Hematopoietic multipotent progenitor cell treated with erythropoietin and hydrocortisone succinate and interleukin-3 and kit ligand, for 17 days (in vitro differentiated cells): Measurements from ENCODE around the gene SCAMP2.
"Not testable (repeated sequence)": the region's sequence is repeated elsewhere in the genome, so short reads cannot be mapped to it uniquely, and the experiment has no call there.

Source experiments
- DNase-seq: peaks from one replicate; pipeline ENCODE4 v3.0.0-alpha.2; 2015; ENCODE audit warnings: low spot score

Gene SCAMP2

DNA sequence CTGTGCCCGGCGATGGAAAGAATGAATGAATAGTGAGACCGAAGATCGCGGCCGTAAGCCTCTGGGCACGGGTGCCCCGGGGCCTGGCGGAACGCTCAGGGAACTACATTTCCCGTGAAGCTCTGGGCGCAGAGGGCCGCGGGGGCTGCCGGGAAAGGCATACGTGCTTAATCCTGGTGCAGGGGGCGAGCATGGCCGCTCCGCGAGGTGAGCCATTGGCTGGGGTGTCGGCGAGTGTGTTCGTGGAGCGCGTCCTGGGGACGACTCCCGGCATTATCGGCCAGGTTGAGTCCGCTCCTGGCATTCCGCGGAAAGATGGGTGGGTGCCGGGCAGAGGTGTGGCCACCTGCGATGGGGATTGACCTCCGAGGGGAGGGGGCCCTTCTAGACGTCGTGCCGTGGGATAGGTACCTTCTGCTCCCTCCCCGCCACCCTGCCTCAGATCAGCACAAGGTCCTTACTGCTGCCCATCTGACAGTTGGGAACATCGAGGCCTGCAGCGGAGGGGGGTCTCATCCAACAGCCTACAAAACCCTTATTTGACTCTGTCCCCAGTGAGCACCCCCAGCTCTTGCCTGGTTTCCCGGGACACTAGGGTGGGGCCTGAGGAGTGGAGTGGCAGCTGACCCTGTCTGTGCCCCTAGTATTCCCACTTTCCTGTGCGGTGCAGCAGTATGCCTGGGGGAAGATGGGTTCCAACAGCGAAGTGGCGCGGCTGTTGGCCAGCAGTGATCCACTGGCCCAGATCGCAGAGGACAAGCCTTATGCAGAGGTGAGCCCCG lies 16.9 kb upstream of the SCAMP2 start, which contains the start of gene MPI:
Gene MPI, plus strand, starts transcription at position 160 of the 782 bp plus-strand sequence. Its CDS starts 32 bp downstream, at position 192.
- DNase-seq, result peak; percentile 66

DNA sequence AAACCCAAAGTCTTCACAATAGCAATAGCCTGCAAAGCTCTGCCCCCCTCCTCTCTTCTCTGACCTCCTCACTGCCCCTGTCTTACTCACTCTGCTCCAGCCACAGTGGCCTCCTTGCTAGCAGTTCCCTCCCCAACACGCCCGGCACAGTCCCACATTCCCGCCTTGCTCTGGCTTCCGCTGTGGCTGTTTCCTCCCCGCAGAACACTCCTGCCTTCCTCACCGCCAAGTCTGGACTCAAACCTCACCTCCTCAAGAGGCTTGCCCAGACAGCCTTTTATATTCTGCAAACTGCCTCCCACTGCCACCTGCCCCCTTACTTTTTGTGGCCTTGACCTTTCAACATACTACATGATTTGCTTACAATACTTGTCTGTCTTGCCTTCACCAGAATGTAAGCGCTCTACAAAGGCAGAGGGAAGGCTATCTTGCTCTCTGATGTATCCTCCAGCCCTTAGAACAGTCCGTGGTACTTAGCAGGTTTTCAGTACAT lies 16.3 kb upstream of the SCAMP2 start:
- DNase-seq, result no peak

DNA sequence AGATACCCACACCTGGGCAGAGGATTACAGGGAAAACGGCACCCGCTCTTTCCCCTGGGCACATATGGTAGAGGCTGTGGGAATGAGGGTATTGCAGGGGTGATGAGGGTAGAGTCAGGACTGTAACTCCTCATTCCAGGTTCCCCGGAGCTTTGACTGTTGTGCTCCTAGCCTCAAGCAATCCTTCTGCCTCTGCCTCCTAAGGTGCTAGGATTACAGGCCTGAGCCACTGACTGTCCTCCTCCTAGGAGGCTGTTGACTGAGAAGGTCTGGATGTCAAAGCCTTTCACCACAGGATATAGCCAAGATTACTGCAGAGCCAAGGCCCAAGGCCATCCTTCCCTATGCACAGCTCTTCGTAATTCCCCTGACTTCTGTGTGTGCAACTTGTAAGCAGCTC lies 15.6 kb upstream of the SCAMP2 start:
- DNase-seq, result no peak

DNA sequence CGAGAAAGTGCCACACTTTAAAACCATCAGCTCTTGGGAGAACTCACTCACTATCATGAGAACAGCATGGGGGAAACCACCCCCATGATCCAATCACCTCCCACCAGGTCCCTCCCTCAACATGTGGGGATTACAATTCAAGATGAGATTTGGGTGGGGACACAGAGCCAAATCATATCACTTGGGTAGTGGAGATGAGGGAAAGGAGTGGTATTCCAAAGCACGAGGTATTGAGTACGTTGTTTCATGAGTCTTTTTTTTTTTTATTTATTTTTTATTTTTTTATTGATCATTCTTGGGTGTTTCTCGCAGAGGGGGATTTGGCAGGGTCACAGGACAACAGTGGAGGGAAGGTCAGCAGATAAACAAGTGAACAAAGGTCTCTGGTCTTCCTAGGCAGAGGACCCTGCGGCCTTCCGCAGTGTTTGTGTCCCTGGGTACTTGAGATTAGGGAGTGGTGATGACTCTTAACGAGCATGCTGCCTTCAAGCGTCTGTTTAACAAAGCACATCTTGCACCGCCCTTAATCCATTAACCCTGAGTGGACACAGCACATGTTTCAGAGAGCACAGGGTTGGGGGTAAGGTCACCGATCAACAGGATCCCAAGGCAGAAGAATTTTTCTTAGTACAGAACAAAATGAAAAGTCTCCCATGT lies 14.5 kb upstream of the SCAMP2 start:
- not testable (repeated sequence) for DNase-seq

DNA sequence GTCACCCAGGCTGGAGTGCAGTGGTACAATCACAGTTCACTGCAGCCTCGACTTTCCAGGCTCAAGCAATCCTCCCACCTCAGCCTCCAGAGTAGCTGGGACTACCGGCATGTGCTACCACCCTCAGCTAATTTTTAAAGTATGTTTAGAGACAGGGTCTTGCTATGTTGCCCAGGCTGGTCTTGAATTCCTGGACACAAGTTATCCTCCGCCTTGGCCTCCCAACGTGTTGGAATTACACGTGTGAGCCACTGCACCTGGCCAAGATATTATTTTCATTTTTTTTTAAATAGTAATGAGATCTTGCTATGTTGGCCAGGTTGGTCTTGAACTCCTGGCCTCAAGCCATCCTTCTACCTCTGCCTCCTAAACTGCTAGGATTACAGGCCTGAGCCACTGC lies 12.3 kb upstream of the SCAMP2 start:
- no peak for DNase-seq

DNA sequence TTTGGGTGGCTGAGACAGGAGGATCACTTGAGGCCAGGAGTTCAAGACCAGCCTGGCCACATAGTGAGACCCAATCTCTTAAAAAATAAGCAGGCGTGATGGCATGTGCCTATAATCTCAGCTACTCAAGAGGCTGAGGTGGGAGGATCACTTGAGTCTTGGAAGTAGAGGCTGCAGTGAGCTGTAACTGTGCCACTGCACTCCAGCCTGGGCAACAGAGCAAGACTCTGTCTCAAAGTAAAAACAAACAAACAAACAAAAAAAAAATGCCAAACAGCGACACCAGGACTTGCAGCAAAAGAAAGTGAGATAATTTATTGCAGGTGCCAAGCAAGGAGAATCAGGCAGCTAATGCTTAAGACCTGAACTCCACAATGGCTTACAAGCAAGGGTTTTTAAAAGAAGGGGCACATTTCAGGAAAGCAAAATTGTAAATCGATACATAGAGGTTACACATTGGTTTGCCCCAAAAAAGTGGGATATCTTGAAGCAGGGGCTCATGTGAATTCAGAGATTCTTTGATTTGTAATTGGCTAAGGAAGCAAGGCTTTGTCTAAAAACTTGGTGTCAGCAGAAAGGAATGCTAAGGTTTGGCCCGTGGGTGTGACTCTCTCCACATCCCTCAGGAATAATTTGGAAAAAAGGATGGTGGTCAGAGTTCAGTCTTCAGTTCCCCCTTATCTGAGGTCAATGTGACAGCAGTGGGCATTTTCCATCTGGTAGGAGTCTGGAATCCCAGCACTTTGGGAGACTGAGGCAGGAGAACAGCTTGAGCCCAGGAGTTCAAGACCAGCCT lies 11.5 kb upstream of the SCAMP2 start:
- no peak for DNase-seq

DNA sequence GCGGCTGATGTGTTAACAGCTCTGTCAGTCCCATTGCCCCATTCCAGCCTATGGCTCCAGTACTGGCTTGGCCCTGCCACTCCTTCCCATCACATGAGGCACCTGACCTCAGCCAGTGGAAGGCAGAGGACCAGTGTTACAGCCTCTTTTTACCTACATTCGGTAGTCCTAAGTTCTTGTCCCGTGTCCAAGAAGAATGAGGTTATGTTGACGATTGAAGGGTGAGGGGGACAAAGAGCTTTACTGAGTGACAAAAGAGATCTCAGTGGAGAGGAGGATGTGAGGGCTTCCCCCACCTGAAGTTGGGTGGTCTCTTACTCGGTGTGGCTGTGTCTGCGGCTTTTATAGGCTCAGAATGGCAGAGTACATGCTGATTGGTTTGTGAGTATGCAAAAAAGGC lies 9.4 kb upstream of the SCAMP2 start:
- no peak for DNase-seq

DNA sequence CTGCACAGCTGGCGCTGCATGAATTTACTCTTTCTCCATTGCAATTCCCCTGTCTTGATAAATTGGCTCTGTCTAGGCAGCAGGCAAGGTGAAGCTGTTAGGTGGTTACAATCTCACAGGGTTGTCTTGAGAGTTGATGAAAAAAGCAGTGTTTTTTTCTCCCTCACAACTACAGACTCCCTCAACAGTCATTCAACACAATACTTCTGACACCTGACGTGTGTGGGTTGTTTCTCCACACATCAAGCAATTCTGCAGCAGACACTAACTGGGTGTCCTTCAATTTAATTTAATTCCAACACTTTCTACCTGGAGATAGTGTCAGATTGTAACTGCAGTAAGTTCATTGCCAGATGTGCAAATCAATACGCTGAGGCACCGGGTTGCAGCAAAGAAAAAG lies 5.1 kb upstream of the SCAMP2 start:
- DNase-seq, result no peak

DNA sequence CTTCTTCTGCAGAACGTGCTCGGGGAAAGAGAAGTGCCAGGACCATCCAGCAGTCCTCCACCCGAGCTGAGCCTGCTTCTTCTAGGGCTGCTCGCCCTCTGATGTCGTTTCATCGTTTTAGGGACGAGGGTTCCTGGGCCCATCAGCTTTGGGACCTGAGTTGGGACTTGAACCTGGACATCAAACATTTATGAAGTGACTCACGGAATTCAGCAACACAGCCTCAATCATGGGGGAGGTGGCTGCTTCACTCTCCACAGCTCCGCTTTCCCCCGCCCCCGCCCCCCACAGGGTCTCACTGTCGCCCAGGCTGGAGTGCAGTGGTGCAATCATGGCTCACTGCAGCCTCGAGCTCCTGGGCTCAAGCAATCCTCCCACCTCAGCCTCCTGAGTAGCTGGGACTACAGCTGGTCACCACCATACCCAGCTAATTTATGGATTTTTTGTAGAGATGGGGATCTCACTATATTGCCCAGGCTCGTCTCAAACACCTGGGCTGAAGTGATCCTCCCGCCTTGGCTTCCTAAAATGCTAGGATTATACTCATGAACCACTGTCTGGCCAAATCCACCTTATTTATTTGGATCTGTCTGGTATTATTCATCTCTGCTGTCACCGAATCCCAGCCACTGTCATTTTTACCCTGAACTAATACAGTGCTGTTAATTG lies 725 bp upstream of the SCAMP2 start:
- no peak for DNase-seq

DNA sequence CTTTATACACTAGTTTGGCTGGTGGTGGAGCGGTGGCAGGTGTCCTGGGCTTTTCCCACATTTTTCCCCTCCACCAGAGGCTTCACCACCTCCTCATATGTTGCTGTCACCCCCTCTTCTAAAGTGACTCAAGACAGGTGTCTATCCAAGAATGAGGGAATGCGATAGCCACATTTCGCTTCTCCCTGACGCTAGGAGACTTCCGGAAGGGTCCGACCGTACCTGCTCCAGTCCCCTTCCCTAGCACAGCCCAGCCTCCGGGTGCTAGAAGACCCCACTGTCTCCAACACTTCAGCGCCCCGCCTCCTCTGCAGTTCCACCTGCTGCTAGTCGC lies 496 bp downstream of the SCAMP2 start:
- no peak for DNase-seq

DNA sequence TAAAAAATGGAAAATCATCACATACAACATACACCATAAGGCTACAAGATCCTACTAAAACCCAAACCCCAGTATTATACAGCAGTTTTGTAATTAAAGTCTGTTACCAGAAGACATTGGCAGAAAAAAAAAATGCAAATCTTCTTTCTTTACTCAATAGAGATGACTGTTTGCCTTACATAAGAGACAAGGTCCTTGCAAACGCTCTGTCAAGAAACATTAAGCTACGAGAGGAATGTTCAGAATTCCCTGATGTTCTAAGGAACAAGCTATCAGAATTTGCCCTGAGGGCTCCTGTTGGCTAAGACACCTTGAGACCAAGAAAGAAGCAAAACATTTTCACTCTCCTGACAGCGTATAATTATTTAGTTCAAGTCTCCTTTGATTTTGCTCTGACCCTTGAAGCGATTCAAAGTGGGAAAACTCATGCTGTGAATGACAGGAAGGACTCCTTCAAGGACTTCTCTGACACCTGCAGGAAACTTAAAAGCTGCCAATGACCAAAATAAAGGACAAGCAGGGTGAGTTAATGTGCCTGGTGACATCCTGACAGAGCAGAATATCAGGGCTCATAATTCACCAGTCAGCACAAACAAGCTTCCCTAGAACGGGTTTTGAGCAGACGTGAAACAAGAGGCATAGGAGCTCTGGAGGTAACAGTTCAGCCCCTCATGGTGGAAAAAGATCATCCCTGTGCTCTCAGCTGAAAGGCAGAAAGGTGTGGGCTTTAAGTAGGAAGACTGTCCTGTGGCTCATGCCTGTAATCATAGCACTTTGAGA lies 2.5 kb downstream of the SCAMP2 start:
- DNase-seq, result no peak

DNA sequence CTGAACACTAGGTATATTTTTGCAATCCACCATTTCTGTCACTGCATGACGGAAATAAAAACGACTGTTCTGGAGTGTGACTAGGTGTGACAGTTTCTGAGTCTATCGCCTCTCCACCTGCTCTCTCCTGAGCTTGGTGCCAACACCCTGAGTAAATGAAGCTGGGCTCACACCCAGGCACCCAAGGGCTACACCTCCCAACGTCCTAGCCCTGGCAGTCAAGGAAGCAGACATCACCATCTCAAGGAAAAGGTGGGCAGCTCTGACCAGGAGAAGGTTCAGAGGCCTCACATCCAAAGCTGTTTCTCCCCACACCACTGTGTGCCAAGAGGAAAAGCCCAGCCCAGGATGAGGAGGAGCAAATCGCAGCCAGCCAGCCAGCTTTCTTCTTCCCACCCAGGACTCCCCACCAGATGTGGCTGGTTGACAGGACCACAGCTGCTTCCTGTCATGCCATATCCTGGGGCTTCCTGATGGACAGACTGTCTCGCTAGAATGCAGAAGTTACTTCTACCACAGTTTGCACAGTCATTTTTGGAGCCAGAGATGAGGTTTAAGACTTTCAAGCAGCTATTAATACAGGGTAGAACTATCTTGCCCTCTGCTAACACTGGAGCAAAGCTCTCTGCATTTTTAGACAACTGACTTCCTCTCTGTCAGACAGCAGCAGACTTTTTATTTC lies 3.3 kb downstream of the SCAMP2 start:
- DNase-seq, result peak; percentile 31

DNA sequence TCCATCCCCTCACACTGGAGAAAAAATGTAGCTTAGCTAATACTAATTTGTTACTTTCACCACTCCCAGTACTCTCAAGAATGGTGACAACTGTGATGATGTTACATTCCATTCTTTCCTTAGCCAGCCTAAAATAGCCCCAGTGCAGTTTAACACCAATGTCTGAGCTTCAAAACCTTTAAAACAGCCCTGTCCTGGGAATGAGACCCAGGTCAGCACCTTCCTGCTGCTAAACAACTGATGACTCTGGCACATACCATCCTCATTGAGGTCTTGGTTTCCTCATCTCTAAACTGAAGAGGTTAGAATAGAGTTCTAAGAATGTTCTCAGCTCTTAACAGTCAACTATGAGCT lies 3.8 kb downstream of the SCAMP2 start:
- no peak for DNase-seq

DNA sequence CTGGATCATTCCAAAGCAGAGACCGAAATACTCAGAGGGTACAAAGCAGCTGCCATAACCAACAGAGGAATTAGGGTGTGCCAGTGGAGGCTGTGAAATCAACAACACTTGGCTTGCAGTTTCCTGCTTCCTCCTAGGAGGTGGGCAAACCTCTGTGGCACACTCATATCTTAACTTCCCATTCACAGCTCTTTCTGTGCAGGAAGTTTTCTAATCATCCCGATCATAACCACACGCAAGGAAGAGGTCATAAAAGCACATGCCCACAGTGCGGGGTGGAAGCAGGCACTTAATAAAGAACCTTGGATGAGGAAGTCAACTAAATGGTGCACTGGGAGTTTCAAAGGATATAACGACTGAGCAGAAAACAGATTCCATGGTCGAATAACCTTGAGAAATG lies 5.1 kb downstream of the SCAMP2 start:
- DNase-seq, result no peak

DNA sequence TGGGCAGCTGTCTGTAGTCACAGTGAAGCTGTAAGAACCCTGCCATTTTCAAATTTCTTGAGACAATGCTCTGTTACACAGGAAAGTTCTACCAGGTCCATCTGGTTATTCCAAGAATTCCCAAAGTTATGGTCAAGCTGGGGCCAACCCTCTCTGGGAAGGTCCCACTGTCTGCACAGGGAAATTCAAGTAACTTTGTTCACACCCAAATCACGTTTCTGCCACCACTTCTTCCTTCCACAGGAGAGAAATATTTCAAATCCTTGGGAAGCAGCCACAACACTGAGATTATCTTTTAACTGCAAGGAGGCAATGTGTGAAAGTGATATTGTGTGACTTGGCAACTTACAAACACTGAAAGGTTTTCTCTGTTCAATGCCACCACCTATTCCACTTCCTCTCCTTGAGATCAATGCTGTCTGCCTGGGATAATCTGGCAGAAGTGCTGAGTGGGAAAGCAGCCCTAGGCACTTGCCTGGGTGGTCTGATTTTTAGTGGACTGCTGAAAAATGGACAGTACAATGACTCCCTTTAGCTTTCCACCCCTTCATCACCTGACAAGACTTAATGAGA lies 5.6 kb downstream of the SCAMP2 start:
- DNase-seq, result no peak

DNA sequence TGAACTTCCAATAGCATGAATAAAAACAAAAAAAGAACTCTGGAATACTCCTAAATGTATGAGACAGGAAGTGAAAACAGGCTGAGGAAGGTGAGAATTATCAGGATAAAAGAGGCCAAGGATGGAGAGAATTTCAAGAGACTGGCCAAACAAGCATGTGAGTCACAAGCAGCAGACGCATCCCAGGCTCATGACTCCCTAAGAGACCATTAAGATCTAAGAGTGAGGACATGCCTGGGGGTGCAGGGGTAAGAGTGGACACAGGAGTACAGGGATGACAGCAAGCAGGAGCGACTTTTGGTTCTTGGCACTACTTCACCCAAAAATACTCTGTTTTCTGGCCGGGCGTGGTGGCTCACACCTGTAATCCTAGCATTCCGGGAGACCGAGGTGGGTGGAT lies 7.1 kb downstream of the SCAMP2 start:
- no peak for DNase-seq

DNA sequence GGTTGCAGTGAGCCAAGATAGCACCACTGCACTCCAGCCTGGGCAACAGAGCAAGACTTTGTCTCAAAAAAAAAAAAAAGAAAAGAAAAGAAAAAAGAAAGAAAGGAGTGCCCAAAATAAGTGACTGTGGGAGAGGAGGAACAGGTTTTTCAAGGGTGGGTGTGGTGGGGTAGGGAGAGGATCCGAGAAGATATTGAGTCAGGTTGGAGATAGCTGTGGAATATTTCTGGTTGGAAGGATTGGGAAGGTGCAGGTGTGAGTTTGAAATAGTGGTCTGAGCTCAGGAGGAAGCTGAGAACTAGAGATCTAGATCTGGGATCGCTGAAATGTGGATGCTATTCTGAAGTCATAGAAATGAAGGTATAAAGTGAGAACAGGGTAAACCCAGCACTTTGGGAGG lies 7.8 kb downstream of the SCAMP2 start:
- DNase-seq, result no peak

DNA sequence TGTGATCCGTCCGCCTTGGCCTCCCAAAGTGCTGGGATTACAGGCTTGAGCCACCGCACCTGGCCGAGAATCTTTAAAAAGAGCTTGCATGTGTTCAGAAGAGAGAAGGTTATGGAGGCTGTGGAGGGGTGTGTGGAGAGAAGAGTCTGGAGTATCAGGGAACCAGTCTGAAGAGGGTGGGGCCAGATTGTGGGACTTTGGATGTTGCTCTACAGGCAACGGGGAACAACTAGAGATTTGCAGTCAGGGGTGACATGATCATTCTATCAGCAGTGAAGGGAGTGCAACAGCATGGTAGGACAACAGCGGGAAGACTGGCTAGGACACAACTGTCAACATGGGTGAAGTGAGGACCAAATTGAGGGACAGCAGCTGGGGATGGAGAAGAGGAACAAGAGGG lies 8.9 kb downstream of the SCAMP2 start:
- no peak for DNase-seq

DNA sequence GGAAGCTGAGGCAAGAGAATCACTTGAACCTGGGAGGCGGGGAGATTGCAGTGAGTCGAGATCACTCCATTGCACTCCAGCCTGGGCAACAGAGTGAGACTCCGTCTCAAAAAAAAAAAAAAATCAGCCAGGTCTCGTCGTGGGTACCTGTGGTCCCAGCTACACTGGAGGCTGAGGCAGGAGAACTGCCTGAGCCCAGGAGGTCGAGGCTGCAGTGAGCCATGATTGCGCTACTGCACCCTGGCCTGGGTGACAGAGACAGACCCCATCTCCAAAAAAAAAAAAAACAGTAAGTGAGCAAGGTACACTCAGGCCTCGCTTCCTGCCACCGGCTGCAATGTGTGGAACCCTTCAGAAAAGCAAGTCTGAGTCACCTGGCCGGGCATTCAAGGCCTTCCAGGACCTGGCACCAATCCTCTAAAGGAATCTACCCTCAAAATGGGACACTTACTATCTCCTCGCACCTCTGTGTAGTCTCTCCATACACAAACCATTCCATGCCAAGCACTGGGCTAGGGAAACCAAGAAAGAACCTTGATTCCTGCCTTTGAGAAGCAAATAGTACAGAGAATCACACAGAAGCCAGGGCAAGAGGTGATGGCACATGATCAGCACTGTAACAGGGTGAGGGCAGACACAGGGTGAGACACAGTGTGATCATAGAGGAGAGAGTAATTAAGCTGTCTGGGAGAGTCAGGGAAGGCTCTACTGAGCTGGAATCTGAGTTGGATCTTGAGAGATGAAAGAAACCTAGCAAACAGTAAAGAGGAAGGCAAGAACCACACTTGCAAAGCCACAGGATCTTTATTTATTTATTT lies 9.7 kb downstream of the SCAMP2 start:
- no peak for DNase-seq

DNA sequence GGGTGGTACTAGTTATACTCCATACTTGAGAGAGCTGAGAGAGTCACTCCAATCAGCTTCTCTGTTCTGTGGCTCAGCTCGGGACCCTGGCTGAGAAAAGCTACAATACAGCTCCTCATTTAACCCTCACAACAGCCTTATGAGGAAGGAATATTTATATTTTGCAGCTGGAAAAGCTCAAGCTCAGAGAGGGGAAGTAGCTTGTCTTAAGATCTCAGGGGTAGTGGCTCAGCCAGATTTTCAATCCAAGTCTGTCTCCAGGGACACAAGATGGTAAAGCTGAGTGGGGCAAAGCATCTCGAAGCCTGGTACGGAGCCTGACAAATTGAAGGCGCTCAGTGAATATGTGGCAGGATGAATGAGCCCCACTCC lies 14.8 kb downstream of the SCAMP2 start:
- no peak for DNase-seq
